AG04449 (cell line): Measurements from ENCODE around the gene OR12D2.

Experiments used
- CTCF ChIA-PET: fragments of 350-600 bp; formaldehyde crosslinking; extraction: SDS; loops from one replicate; lab custom pipeline; 2021; ENCODE audit warnings: antibody characterized with exemption; lab: Yijun Ruan, JAX
- POLR2A ChIA-PET: fragments of 400-600, 350-600 bp; formaldehyde crosslinking; extraction: SDS; loops from one replicate; lab custom pipeline; 2020; ENCODE audit warnings: antibody characterized with exemption, inconsistent platforms; lab: Yijun Ruan, JAX
- DNase-seq: peaks from one replicate; pipeline ENCODE4 v3.0.0-alpha.2; 2010; ENCODE audit warnings: low read depth, low spot score
- H3K4me3 ChIP-seq: 2 replicates; pipeline ENCODE4 v1.5.1; 2011; ENCODE audit warnings: low read depth, mild to moderate bottlenecking, control low read depth, low read length
- CTCF ChIP-seq: IDR thresholded peaks from one replicate; pipeline ENCODE4 v1.5.1; 2011; ENCODE audit warnings: mild to moderate bottlenecking, moderate library complexity, low read length, control low read depth, inconsistent platforms; ENCODE audit not compliant: insufficient read depth; ENCODE audit errors: missing control alignments

OR12D2 gene

GRCh38 chr6:29388533-29388932 lies 6.9 kb upstream of the OR12D2 start:
- TF ChIP-seq CTCF, result no peak
- CTCF ChIA-PET, result no interaction called here

GRCh38 chr6:29399525-29399924 lies 4.1 kb downstream of the OR12D2 start:
- CTCF ChIA-PET, result no interaction called here
- no peak for TF ChIP-seq CTCF
- H3K4me3 ChIP-seq, result no peak overlapping the region
- no peak for DNase-seq
- POLR2A ChIA-PET, result no interaction called here

More at GRCh38 chr6:29388533-29388932, 6.9 kb upstream of the OR12D2 start:
- DNase-seq, result no peak
- POLR2A ChIA-PET, result no interaction called here
- no peak overlapping the region for H3K4me3 ChIP-seq

GRCh38 chr6:29403801-29404200 lies 8.4 kb downstream of the OR12D2 start:
- CTCF ChIA-PET, result no interaction called here
- POLR2A ChIA-PET, result no interaction called here
- no peak for DNase-seq

GRCh38 chr6:29414588-29414987 lies 19.2 kb downstream of the OR12D2 start, which contains the start of gene OR12D1:
TSS of gene OR12D1 (plus strand) at chr6:29414928.
- ChIA-PET CTCF (no interaction called here), POLR2A (no interaction called here)
- H3K4me3 ChIP-seq, result no peak within 1 kb of the TSS
- DNase-seq, result no peak
- TF ChIP-seq CTCF, result no peak

More at GRCh38 chr6:29403801-29404200, 8.4 kb downstream of the OR12D2 start:
- no peak overlapping the region for H3K4me3 ChIP-seq
- TF ChIP-seq CTCF, result no peak

GRCh38 chr6:29419516-29419915 lies 24.1 kb downstream of the OR12D2 start:
- ChIA-PET CTCF (no interaction called here), POLR2A (no interaction called here)
- no peak for TF ChIP-seq CTCF
- H3K4me3 ChIP-seq, result no peak overlapping the region
- no peak for DNase-seq

GRCh38 chr6:29424168-29424567 lies 28.7 kb downstream of the OR12D2 start:
- no peak for TF ChIP-seq CTCF
- no peak overlapping the region for H3K4me3 ChIP-seq
- ChIA-PET POLR2A (no interaction called here), CTCF (no interaction called here)
- DNase-seq, result no peak
